OCI-LY3 (cell line): Measurements from ENCODE around the gene PLS1.
"Not testable (repeated sequence)": the region's sequence is repeated elsewhere in the genome, so short reads cannot be mapped to it uniquely, and the experiment has no call there.

Source experiments
- H2AFZ ChIP-seq: fragments of 200-600, 300-600 bp; shearing (Covaris generic); 2 replicates; pipeline ENCODE4 v1.6.0; 2014; ENCODE audit warnings: antibody characterized with exemption, low read depth, low read length
- H3K27ac ChIP-seq: fragments of 200-600, 300-600 bp; sonication (generic); 2 replicates; pipeline ENCODE4 v1.5.1; 2014; ENCODE audit warnings: mild to moderate bottlenecking, low read length, moderate library complexity, mixed read lengths
- H3K27me3 ChIP-seq: fragments of 200-600, 300-600 bp; sonication (generic); 2 replicates; pipeline ENCODE4 v1.6.1; 2014; ENCODE audit warnings: low read depth, low read length, mixed read lengths
- H3K36me3 ChIP-seq: fragments of 200-600, 300-600 bp; sonication (generic); replicated peaks from 2 replicates; pipeline ENCODE3; 2014; ENCODE audit warnings: low read depth, low read length, mixed read lengths
- H3K4me1 ChIP-seq: fragments of 300-600, 200-600 bp; sonication (generic); 2 replicates; pipeline ENCODE4 v1.6.1; 2014; ENCODE audit warnings: low read length, mixed read lengths
- H3K4me2 ChIP-seq: fragments of 200-600, 300-600 bp; sonication (generic); 2 replicates; pipeline ENCODE4 v1.6.1; 2014; ENCODE audit warnings: low read length, mixed read lengths
- H3K4me3 ChIP-seq: fragments of 300-600, 200-600 bp; sonication (generic); 2 replicates; pipeline ENCODE4 v1.5.1; 2014; ENCODE audit warnings: antibody characterized with exemption, mild to moderate bottlenecking, low read length, moderate library complexity
- H3K79me2 ChIP-seq: fragments of 300-600, 200-600 bp; shearing (Covaris generic); 2 replicates; pipeline ENCODE4 v1.6.1; 2014; ENCODE audit warnings: mild to moderate bottlenecking, low read length, mixed read lengths
- H3K9ac ChIP-seq: fragments of 300-600, 200-600 bp; shearing (Covaris generic); 2 replicates; pipeline ENCODE4 v1.6.0; 2014; ENCODE audit warnings: mild to moderate bottlenecking, low read length, moderate library complexity
- H3K9me3 ChIP-seq: fragments of 200-600, 300-600 bp; shearing (Covaris generic); 2 replicates; pipeline ENCODE4 v1.6.1; 2014; ENCODE audit warnings: low read length, mixed read lengths; ENCODE audit not compliant: insufficient read depth
- H4K20me1 ChIP-seq: fragments of 200-600, 300-600 bp; sonication (generic); 2 replicates; pipeline ENCODE4 v1.6.1; 2016; ENCODE audit warnings: low read length, mixed read lengths; ENCODE audit not compliant: insufficient read depth
- EZH2phosphoT487 ChIP-seq: fragments of 200-600 bp; shearing (Covaris generic); IDR thresholded peaks from 2 replicates; pipeline ENCODE4 v1.6.1; 2018; ENCODE audit warnings: antibody characterized with exemption, mixed run types, low read depth
- TF ChIP-seq, protein P1 (sequence below): fragments of 200-600, 300-600 bp; sonication (generic); IDR thresholded peaks from 2 replicates; pipeline ENCODE4 v1.5.1; 2014; ENCODE audit warnings: antibody characterized with exemption, low read length, low read depth

Gene PLS1

DNA sequence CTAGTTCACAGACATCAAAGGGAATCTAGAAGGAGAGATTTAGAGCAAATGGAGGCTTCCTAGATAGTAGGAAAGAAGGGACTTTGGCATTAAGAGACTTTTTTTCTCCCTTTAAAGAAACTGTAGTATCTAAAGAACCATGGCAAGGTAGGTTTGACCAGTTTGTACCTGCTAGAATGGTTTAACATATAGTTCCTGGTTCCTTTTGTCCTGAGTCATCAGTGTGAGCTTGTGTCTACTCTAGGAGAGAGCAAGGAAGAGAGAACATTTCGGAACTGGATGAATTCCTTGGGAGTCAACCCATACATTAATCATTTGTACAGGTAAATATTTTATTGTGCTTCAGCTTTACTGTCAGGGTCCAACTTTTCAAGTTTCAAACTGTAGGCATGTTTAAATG, 98.0 kb downstream of the PLS1 start:
- TF ChIP-seq EZH2phosphoT487 = no peak
- TF ChIP-seq, protein P1, sequence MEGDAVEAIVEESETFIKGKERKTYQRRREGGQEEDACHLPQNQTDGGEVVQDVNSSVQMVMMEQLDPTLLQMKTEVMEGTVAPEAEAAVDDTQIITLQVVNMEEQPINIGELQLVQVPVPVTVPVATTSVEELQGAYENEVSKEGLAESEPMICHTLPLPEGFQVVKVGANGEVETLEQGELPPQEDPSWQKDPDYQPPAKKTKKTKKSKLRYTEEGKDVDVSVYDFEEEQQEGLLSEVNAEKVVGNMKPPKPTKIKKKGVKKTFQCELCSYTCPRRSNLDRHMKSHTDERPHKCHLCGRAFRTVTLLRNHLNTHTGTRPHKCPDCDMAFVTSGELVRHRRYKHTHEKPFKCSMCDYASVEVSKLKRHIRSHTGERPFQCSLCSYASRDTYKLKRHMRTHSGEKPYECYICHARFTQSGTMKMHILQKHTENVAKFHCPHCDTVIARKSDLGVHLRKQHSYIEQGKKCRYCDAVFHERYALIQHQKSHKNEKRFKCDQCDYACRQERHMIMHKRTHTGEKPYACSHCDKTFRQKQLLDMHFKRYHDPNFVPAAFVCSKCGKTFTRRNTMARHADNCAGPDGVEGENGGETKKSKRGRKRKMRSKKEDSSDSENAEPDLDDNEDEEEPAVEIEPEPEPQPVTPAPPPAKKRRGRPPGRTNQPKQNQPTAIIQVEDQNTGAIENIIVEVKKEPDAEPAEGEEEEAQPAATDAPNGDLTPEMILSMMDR = no peak
- Histone ChIP-seq H4K20me1 (no peaks in the 10 kb centered on the region), H3K36me3 (no peaks in the 10 kb centered on the region), H3K9me3 (no peaks in the 10 kb centered on the region), H3K4me2 (no peak overlapping the region), H3K79me2 (no peaks in the 10 kb centered on the region), H3K4me3 (no peak overlapping the region), H3K27ac (no peak overlapping the region), H3K4me1 (no peaks in the 10 kb centered on the region), H3K9ac (no peak overlapping the region), H2AFZ (no peak overlapping the region), H3K27me3 (no peaks in the 10 kb centered on the region)

DNA sequence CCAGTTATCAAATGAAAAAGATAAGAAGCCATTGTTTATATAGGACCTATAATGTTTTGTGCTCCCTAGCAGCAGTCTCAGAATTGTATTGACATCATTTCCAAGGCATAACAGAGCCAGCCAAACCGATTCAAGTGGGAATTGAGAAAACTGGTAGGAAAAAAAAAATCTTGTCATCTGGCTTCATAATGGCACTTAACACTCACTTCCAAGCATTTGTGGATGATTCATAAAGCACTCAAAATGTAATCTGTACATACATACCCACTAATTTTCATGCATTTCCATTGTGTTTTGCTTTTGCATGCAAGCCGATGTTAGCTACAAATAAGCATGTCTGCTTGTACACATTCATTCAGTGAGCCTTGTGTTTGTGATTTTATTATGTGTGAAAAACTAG, 109.0 kb downstream of the PLS1 start:
- Histone ChIP-seq H3K27ac (no peak overlapping the region), H2AFZ (no peak overlapping the region), H3K9me3 (no peaks in the 10 kb centered on the region), H3K9ac (no peak overlapping the region), H3K27me3 (no peaks in the 10 kb centered on the region), H3K4me1 (no peaks in the 10 kb centered on the region), H3K4me2 (no peak overlapping the region), H3K79me2 (no peaks in the 10 kb centered on the region), H3K4me3 (no peak overlapping the region), H3K36me3 (no peaks in the 10 kb centered on the region), H4K20me1 (no peaks in the 10 kb centered on the region)
- TF ChIP-seq, protein P1 = no peak
- no peak for TF ChIP-seq EZH2phosphoT487

DNA sequence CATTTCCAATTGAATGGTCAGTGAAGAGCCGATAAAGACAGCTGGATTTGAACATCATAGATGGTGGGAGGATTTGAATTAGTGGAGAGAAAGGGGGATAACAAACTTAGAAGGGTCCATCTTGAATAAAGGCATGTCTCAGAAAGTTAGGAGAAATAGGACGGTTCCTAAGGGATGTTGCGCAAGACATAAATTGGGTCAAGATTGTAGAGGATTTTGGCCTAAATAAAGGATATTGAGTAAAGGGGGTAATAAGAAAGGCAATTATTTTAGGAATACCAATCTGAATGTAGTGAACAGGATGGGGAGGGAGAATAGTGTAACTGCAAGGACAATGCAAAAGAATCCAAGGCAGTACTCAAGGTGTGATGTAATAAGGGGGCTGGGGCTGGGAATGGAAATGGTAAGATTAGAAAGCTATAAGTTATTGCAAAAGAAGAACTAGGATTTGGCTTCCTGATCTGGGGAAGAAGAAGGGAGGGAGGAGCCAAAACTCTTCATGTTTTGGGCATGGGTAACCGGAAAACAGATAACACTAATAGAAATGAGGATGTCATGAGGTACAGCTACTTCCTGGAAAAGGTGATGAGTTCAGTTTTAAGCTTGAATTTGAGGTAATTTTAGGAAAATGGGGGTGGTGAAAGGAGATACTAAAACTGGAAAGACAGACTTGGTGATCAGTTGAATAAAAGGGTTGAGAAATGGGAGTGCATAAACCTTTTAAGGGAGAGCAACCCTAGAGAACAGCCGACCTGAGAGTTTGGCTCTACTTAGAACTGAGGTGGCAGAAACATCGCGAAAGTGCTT, 110.3 kb downstream of the PLS1 start:
- Histone ChIP-seq H3K79me2 (no peaks in the 10 kb centered on the region), H4K20me1 (no peaks in the 10 kb centered on the region), H3K4me2 (no peak overlapping the region), H2AFZ (no peak overlapping the region), H3K4me3 (no peak overlapping the region), H3K27ac (no peak overlapping the region), H3K36me3 (no peaks in the 10 kb centered on the region), H3K27me3 (no peaks in the 10 kb centered on the region), H3K9ac (no peak overlapping the region), H3K4me1 (no peaks in the 10 kb centered on the region), H3K9me3 (no peaks in the 10 kb centered on the region)
- TF ChIP-seq, protein P1 = no peak
- TF ChIP-seq EZH2phosphoT487 = no peak

DNA sequence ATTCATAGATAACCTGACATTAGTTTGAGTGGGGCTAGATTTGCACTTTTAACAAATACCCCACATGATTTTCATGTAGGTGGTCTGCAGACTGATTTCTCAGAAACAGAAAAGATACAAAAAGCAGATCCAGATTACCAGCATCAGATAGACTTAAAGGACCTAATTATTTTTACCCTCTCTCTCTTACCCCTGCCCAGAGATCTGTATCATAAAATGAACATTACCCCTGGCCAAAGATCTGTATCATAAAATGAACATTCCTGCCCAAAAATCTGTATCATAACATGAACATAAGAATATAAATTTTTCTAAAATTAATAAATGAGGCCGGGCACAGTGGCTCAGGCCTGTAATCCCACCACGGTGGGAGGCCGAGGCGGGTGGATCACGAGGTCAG, 113.0 kb downstream of the PLS1 start:
- no peak overlapping the region for H3K4me2 ChIP-seq
- H3K9me3 ChIP-seq = no peaks in the 10 kb centered on the region
- TF ChIP-seq, protein P1 = no peak
- no peak for TF ChIP-seq EZH2phosphoT487
- no peak overlapping the region for H3K9ac ChIP-seq
- no peaks in the 10 kb centered on the region for H3K79me2 ChIP-seq
- H3K27ac ChIP-seq = no peak overlapping the region
- H3K4me1 ChIP-seq = no peaks in the 10 kb centered on the region
- no peaks in the 10 kb centered on the region for H3K36me3 ChIP-seq
- no peak overlapping the region for H3K4me3 ChIP-seq
- H3K27me3 ChIP-seq = no peaks in the 10 kb centered on the region
- H4K20me1 ChIP-seq = no peaks in the 10 kb centered on the region
- no peak overlapping the region for H2AFZ ChIP-seq

DNA sequence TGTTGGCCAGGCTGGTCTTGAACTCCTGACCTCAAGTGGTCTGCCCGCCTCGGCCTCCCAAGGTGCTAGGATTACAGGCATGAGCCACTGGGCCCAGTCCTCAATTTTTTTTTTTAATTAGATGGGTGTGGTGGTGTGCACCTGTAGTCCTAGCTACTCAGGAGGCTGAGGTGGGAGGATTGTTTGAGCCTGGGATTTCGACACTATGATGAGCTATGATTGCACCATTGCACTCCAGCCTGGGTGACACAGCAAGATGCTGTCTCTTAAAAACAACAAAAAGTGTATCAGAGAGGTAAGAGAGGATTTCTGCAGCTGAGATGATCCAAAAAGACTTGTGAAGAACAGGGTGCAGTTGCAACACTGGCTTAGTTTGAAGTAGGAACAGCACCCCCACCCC, 118.7 kb downstream of the PLS1 start:
- H3K27me3 ChIP-seq, H3K79me2 ChIP-seq, H3K27ac ChIP-seq, H3K4me2 ChIP-seq, H4K20me1 ChIP-seq, H3K9me3 ChIP-seq, H2AFZ ChIP-seq, H3K4me3 ChIP-seq, H3K36me3 ChIP-seq, H3K4me1 ChIP-seq, H3K9ac ChIP-seq: not testable (repeated sequence)
